Measurements from ENCODE around the gene EPS8L1.
"Not testable (repeated sequence)": the region's sequence is repeated elsewhere in the genome, so short reads cannot be mapped to it uniquely, and the experiment has no call there.

EPS8L1 gene

GRCh38 chr19:55075371-55075998 lies at the start of gene EPS8L1:
TSS of gene EPS8L1 (plus strand) at chr19:55075869. CDS start at chr19:55076445, 576 bp downstream.
- Mint-ChIP-seq H3K27ac (no peak within 1 kb of the TSS), H3K27me3 (peaks cover 79% of the 10 kb centered on the region), H3K4me3 (no peak within 1 kb of the TSS), H3K4me1 (peaks cover 15% of the 10 kb centered on the region), H3K36me3 (peaks cover 7% of the 10 kb centered on the region), H3K9me3 (peaks cover 5% of the 10 kb centered on the region)
- CTCF ChIA-PET: no interaction called here
- DNase-seq: no peak

- H3K27me3 Mint-ChIP-seq, H3K4me1 Mint-ChIP-seq, H3K4me3 Mint-ChIP-seq, CTCF ChIA-PET, DNase-seq: not testable (repeated sequence)
- Mint-ChIP-seq H3K27ac (peak overlapping the region; percentile 72), H3K9me3 (peaks cover 41% of the 10 kb centered on the region), H3K36me3 (peaks cover 38% of the 10 kb centered on the region)
Observed at GRCh38 chr19:55027140-55027471, 48.6 kb upstream of the EPS8L1 start.

- H3K4me1 Mint-ChIP-seq: peaks cover 2% of the 10 kb centered on the region
- CTCF ChIA-PET: no interaction called here
- peaks cover 34% of the 10 kb centered on the region for H3K36me3 Mint-ChIP-seq
- H3K27ac Mint-ChIP-seq: peak overlapping the region; percentile 72
- H3K4me3 Mint-ChIP-seq: no peak overlapping the region
- no peak for DNase-seq
- peaks cover 37% of the 10 kb centered on the region for H3K9me3 Mint-ChIP-seq
- H3K27me3 Mint-ChIP-seq: no peaks in the 10 kb centered on the region
Observed at GRCh38 chr19:55027472-55028337, 48.0 kb upstream of the EPS8L1 start.

GRCh38 chr19:55028757-55029156 lies 46.9 kb upstream of the EPS8L1 start:
- Mint-ChIP-seq H3K27me3 (no peaks in the 10 kb centered on the region), H3K4me1 (peaks cover 2% of the 10 kb centered on the region), H3K36me3 (peaks cover 27% of the 10 kb centered on the region), H3K4me3 (no peak overlapping the region), H3K27ac (no peak overlapping the region), H3K9me3 (peaks cover 36% of the 10 kb centered on the region)
- no peak for DNase-seq
- CTCF ChIA-PET: no interaction called here

- H3K4me3 Mint-ChIP-seq: no peak overlapping the region
- DNase-seq: no peak
Observed at GRCh38 chr19:55031178-55031577, 44.5 kb upstream of the EPS8L1 start.

GRCh38 chr19:55032170-55032800 lies 43.4 kb upstream of the EPS8L1 start:
- no peak overlapping the region for H3K4me3 Mint-ChIP-seq
- H3K9me3 Mint-ChIP-seq: peaks cover 20% of the 10 kb centered on the region
- no peaks in the 10 kb centered on the region for H3K4me1 Mint-ChIP-seq
- DNase-seq: no peak
- H3K36me3 Mint-ChIP-seq: peaks cover 15% of the 10 kb centered on the region
- CTCF ChIA-PET: no interaction called here
- H3K27me3 Mint-ChIP-seq: no peaks in the 10 kb centered on the region
- no peak overlapping the region for H3K27ac Mint-ChIP-seq

More at GRCh38 chr19:55031178-55031577, 44.5 kb upstream of the EPS8L1 start:
- CTCF ChIA-PET: no interaction called here
- peaks cover 15% of the 10 kb centered on the region for H3K36me3 Mint-ChIP-seq
- no peak overlapping the region for H3K27ac Mint-ChIP-seq
- peaks cover 22% of the 10 kb centered on the region for H3K9me3 Mint-ChIP-seq
- H3K4me1 Mint-ChIP-seq: peaks cover 1% of the 10 kb centered on the region
- no peaks in the 10 kb centered on the region for H3K27me3 Mint-ChIP-seq

- H3K27ac Mint-ChIP-seq, DNase-seq, H3K4me3 Mint-ChIP-seq, H3K4me1 Mint-ChIP-seq, H3K27me3 Mint-ChIP-seq, CTCF ChIA-PET: not testable (repeated sequence)
- Mint-ChIP-seq H3K9me3 (peaks cover 18% of the 10 kb centered on the region), H3K36me3 (peaks cover 16% of the 10 kb centered on the region)
Observed at GRCh38 chr19:55032976-55033643, 42.6 kb upstream of the EPS8L1 start.

- no peak overlapping the region for H3K4me3 Mint-ChIP-seq
Observed at GRCh38 chr19:55034751-55035150, 40.9 kb upstream of the EPS8L1 start.

GRCh38 chr19:55036058-55036457 lies 39.6 kb upstream of the EPS8L1 start:
- peaks cover 14% of the 10 kb centered on the region for H3K36me3 Mint-ChIP-seq
- H3K27me3 Mint-ChIP-seq: no peaks in the 10 kb centered on the region
- CTCF ChIA-PET: interaction anchor here (0.6 kb wide), 1 partner anchor 587 kb away, joined by 3 read pairs; the partner anchor contains the start of gene LENG8
- peaks cover 10% of the 10 kb centered on the region for H3K9me3 Mint-ChIP-seq
- no peak overlapping the region for H3K4me3 Mint-ChIP-seq
- DNase-seq: no peak
- H3K27ac Mint-ChIP-seq: no peak overlapping the region
- peaks cover 6% of the 10 kb centered on the region for H3K4me1 Mint-ChIP-seq

More at GRCh38 chr19:55034751-55035150, 40.9 kb upstream of the EPS8L1 start:
- H3K27me3 Mint-ChIP-seq: no peaks in the 10 kb centered on the region
- H3K9me3 Mint-ChIP-seq: peaks cover 9% of the 10 kb centered on the region
- DNase-seq: no peak
- peaks cover under 1% of the 10 kb centered on the region for H3K4me1 Mint-ChIP-seq
- peaks cover 10% of the 10 kb centered on the region for H3K36me3 Mint-ChIP-seq
- H3K27ac Mint-ChIP-seq: no peak overlapping the region
- CTCF ChIA-PET: no interaction called here

- H3K27ac Mint-ChIP-seq, DNase-seq, H3K4me3 Mint-ChIP-seq, H3K9me3 Mint-ChIP-seq, CTCF ChIA-PET, H3K27me3 Mint-ChIP-seq: not testable (repeated sequence)
- Mint-ChIP-seq H3K36me3 (peaks cover 17% of the 10 kb centered on the region), H3K4me1 (peaks cover 22% of the 10 kb centered on the region)
Observed at GRCh38 chr19:55037603-55038002, 38.1 kb upstream of the EPS8L1 start.

GRCh38 chr19:55040654-55041053 lies 35.0 kb upstream of the EPS8L1 start:
- DNase-seq, H3K4me3 Mint-ChIP-seq, CTCF ChIA-PET, H3K27me3 Mint-ChIP-seq, H3K9me3 Mint-ChIP-seq, H3K27ac Mint-ChIP-seq: not testable (repeated sequence)
- Mint-ChIP-seq H3K36me3 (peaks cover 37% of the 10 kb centered on the region), H3K4me1 (peaks cover 41% of the 10 kb centered on the region)

GRCh38 chr19:55041244-55041626 lies 34.4 kb upstream of the EPS8L1 start:
- DNase-seq: no peak
- Mint-ChIP-seq H3K27me3 (no peaks in the 10 kb centered on the region), H3K4me1 (peaks cover 41% of the 10 kb centered on the region), H3K27ac (peak overlapping the region; percentile 93), H3K4me3 (peak overlapping the region; percentile 66), H3K36me3 (peaks cover 37% of the 10 kb centered on the region), H3K9me3 (peaks cover 2% of the 10 kb centered on the region)
- CTCF ChIA-PET: no interaction called here

GRCh38 chr19:55041627-55042343 lies 33.9 kb upstream of the EPS8L1 start:
- H3K36me3 Mint-ChIP-seq: peaks cover 41% of the 10 kb centered on the region
- CTCF ChIA-PET: no interaction called here

GRCh38 chr19:55042344-55042678 lies 33.4 kb upstream of the EPS8L1 start:
- peaks cover 42% of the 10 kb centered on the region for H3K36me3 Mint-ChIP-seq
- DNase-seq: no peak
- H3K4me1 Mint-ChIP-seq: peaks cover 41% of the 10 kb centered on the region
- peak overlapping the region; percentile 66 for H3K4me3 Mint-ChIP-seq
- CTCF ChIA-PET: no interaction called here
- peaks cover 2% of the 10 kb centered on the region for H3K9me3 Mint-ChIP-seq
- peak overlapping the region; percentile 93 for H3K27ac Mint-ChIP-seq
- no peaks in the 10 kb centered on the region for H3K27me3 Mint-ChIP-seq

More at GRCh38 chr19:55041627-55042343, 33.9 kb upstream of the EPS8L1 start:
- Mint-ChIP-seq H3K4me1 (peaks cover 41% of the 10 kb centered on the region), H3K27me3 (no peaks in the 10 kb centered on the region), H3K9me3 (peaks cover 2% of the 10 kb centered on the region), H3K27ac (peak overlapping the region; percentile 93), H3K4me3 (peak overlapping the region; percentile 66)
- peak; percentile 70 for DNase-seq

Measured in activated naive CD4-positive, alpha-beta T cell treated with anti-CD3 and anti-CD28 coated beads, Interleukin-2, amount 10 ng/mL, durations not matched to agents 7 days and 5 days (primary cell).